Myocyte (in vitro differentiated cells): ENCODE measurements around the gene SLC2A8. TPM values are rescaled to one million over a fixed set of nuclear protein-coding genes. Genes with fewer than 3 reads are reported as not detected.

Source experiments
- DNase-seq: peaks from one replicate; pipeline ENCODE4 v3.0.0-alpha.2; 2012; ENCODE audit warnings: low read depth
- total RNA-seq: library from RNA; depleted of rRNA; stranded (reverse); fragments of >200 nt; gene quantifications from 2 replicates; pipeline ENCODE4 v1.2.3, GENCODE V29; 2014

Gene SLC2A8
- total RNA-seq, 1 donor from 2014 or later = 18.8 TPM

DNA sequence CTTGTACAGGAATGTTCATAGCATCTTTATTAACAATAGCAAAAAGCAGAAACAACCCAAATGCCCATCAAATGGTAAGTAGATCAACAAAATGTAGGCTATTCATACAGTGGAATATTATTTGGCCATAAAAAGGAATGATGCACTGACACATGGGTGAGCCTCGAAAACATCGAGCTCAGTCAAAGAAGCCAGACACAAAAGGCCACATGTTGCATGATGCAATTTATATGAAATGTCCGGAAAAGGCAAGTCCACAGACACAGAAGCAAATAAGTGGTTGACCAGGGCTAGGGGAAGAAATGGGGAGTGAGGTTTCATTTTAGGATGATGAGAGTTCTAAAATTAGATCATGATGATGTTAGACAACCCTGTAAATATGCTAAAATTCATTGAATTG lies 16.5 kb upstream of the SLC2A8 start:
- no peak for DNase-seq

DNA sequence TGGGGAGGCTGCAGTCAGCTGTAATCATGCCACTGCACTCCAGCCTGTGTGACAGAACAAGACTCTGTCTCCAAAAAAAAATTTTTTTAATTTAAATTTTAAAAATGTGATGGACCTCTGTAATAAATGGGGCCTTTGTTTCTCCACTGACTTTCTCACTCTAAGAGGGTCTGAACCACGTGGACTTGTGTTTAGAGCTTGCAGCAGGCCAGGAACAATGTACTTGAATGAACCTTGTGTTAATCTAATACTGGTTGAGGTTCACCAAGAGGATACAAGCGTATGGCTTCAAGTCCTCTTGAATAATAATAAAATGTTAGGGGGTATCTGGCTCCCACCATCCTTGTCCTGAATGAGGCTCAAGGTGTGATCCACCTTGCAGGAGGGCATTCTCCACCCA lies 14.4 kb upstream of the SLC2A8 start:
- DNase-seq = no peak

DNA sequence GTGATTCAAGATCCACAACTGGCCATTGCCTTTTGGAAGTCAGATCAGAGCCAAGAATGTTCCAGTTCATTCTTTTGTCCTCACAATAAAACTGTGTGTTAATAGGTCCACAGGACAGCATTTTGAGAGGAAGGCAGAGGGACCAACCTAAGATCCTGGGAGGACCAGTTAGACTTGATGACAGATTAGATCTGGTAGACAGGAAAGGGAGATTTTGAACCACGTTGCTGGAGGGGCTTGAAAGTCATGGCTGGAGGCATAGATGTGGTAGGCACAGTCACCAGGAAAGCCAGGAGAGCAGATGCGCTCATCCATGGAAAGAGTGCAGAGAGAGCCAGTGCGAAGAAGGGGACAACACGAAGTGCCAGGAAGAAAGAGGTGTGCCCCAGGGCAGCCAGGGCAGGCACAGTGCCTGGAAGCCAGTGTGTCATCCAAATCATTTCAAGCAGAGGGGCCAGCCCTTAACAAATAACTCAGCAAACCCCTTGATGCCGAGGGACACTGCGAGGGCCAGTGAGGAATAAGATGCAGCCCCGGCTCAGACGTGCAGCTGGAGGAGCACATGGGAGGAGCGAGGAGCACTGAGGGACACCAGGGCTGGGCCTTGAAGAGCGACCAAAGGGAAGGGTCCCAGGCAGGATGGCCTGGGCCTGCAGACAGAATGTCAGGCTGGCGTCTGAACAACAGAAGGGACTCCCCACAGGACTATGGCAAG lies 12.8 kb upstream of the SLC2A8 start:
- DNase-seq = no peak

DNA sequence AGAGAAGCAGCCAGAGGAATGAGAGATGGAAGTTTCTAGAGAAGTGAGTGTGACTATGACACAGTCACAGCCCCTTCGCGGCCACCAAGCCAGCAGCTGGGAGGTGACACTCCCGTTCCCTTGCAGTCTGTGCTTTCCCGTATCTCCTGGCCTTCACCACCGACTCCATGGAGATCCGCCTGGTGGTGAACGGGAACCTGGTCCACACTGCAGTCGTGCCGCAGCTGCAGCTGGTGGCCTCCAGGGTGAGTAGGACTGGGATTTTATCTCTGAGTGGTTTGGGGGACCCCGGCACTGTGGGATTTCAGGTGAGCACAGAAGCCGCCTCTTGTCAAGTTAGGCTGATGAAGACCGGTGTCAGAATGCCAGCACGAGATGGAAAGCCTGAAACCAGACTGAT lies 12.1 kb upstream of the SLC2A8 start:
- no peak for DNase-seq

DNA sequence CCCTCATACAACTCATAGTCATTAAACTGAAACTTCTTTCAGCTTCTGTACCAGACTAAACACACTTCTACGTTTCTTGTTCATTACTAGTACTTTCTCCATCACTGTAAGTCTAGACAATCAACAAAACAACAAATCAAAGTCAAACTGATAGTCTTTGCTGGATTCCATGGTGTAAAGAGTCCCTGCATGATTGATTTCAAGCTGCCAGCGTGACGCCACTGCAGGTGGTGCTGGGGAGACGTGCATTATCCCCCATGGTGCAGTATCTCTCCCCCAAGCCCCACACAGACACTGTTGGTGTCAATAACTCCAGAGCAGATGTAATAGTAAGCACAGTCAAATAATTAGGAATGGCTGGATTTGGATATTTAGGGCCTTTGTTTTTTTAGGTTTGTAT lies 10.7 kb upstream of the SLC2A8 start:
- DNase-seq = no peak

DNA sequence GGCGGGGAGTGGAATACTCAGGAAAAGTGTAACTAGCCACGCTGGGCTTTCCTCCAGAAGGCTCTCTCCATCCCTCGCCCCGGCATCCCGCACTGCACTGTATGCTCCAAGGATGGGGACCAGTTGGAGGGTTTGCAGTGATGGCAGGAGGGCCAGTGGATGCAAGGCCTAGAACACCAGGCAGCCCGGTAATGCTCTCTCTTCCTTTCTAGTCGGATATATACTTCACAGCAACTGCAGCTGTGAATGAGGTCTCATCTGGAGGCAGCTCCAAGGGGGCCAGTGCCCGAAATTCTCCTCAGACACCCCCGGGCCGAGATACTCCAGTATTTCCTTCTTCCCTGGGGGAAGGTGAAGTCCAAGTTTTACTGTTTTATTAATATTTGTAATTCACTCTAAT lies 10.0 kb upstream of the SLC2A8 start:
- DNase-seq = no peak

DNA sequence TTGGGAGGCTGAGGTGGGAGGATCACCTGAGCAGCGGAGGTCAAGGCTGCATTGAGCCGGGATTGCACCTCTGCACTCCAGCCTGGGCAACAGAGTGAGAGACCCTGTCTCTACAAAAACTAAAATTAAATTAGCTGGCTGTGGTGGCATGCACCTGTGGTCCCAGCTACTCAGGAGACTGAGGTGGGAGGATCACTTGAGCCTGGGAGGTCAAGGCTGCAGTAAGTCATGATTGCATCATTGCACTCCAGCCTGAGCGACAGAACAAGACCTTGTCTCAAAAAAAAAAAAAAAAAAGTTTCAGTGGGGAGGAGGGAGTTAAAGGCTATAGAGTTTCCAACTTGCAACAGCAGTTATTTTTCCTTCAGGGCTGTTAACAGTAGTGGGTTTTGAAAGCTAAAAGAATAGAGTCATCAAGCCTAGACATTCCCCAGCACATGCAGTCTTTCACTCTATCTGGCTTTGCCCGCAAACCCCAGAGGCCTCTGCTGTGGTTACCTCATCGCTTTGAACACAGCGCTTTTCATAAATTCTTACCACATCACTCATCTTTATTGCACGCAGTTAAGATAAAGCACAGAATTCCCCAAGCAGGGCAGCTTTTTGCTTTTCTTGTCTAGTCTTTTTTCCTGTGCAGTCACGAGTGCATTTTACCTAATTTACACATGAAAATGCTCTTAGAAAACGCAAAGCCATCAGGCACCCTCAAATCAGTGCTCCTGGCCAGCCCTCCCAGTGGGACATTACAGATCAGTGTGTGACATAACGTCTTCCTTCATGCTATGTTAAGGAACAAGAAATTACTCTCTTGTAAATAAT lies 8.7 kb upstream of the SLC2A8 start:
- peak; percentile 95 for DNase-seq

DNA sequence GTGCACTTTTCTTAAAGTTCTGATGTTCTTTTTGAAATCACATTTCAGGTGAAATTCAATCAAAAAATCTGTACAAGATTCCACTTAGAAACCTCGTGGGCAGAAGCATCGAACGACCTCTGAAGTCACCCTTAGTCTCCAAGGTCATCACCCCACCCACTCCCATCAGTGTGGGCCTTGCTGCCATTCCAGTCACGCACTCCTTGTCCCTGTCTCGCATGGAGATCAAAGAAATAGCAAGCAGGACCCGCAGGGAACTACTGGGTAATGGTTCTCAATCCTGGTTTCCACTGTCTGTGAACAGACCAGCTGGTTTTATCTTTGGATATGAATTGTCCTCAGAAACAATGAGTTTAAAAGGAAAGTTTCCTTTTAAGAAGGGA lies 8.1 kb upstream of the SLC2A8 start:
- DNase-seq = peak; percentile 31

DNA sequence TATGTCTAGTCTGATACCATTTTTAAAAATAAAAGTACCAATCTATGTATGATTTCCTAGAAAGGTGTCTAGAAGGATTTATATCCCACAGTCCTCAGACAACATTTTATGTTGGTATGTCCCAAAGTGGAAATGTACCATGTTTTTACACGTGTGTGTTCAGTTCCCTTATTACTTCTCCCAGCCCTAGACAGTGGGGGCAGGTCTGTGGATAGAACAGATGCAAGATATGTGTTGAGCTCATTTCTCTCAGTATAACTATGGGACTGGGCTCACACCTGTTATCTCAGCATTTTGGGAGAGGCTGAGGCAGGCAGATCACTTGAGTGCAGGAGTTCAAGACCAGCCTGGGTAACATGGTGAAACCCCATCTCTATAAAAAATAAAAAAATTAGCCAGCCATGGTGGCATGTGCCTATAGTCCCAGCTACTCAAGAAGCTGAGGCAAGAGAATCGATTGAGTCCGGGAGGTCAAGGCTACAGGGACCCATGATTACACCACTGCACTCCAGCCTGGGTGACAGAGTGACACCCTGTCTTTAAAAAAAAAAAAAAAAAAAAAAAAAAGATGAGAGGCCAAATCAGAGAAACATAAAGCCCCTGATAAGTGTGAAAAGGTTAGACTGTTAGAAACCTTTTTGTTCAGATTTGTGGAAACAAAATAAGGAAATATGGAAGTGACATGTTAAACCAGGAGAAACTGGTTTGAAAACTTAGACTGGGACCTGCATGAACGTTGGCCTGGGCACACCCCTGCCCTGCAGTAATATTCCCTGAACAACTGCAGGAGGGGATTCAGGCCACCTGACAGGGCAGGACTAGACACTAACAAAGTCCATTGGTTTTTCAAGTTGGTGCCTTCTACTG lies 7.4 kb upstream of the SLC2A8 start:
- DNase-seq = peak; percentile 65

DNA sequence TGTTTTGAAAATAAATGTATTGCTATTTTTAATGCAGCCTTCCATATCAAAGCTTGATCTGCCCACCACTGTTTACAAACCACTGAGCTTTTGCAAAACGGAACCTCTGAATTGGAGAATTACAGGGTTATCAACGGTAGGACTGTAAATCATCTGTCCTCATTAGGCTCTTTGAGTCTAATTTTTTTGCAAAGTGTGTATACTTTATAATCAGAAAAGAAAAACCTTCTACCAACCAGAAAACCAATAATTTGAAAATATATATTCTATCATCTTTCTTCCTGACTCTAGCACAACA lies 6.8 kb upstream of the SLC2A8 start:
- no peak for DNase-seq

DNA sequence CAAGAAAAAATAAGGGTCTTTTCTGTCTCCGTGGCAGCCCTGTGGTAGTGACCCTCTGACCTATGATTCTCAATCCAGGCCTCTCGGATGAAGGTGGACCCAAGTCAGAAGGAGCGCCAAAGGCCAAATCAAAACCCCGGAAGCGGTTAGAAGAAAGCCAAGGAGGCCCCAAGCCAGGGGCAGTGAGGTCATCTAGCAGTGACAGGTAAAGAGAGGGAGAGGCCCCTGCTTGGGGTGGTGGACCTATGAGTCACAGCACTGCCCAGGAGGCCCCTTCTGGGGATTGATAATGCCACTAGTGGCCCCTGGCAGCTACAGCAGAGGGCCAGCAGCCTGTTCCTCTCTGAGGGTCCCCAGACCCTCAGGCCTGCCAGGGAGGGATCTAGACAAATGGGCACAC lies 6.4 kb upstream of the SLC2A8 start:
- no peak for DNase-seq

DNA sequence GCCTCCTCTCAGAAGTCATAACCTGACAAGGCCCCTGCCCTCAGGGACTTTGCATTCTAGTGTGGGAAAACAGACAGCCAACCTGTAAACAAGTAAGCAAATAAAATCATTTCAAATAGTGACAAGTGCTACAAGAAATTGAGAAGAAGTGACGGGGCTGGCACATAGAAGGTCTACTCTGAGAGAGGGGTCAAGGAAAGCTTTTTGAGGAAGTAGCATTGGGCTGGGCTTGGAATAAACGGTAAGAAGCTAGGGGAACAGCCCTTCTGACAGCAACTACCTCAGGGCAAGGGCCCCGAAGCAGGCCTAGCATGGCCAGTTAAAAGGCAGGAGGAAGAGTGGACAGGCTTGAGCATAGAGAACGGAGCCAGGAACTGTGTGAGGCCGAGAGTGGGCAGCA lies 4.8 kb upstream of the SLC2A8 start:
- no peak for DNase-seq

DNA sequence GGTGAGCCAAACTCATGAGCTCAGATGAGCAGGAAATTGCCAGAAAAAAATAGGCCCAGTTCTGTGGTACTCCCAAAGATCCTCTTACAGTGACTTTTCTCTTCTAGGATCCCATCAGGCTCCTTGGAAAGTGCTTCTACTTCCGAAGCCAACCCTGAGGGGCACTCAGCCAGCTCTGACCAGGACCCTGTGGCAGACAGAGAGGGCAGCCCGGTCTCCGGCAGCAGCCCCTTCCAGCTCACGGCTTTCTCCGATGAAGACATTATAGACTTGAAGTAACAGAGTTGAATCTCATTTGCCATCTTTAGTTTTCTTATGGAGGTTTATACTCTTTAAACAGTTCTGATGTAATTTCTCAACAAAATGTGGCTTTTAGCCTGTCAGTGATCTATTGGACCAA lies 4.0 kb upstream of the SLC2A8 start:
- no peak for DNase-seq

DNA sequence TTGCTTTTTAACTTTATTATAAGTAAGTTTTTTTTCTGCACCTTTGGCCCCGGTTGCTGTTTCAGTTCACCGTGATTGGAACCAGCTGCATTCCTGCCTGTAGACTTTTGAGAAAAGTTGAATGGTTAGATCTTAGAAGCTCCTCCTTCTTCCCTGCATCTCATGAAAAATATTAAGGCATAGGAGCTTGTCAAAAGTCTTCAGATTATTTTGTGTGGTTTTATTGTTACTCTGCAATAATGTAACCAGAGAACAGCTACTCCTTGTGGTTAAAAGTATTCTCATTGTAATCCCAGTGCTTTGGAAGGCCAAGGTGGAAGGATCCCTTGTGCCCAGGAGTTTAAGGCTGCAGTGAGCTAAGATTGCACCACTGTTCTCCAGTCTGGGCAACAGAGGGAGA lies 3.3 kb upstream of the SLC2A8 start:
- peak; percentile 30 for DNase-seq

DNA sequence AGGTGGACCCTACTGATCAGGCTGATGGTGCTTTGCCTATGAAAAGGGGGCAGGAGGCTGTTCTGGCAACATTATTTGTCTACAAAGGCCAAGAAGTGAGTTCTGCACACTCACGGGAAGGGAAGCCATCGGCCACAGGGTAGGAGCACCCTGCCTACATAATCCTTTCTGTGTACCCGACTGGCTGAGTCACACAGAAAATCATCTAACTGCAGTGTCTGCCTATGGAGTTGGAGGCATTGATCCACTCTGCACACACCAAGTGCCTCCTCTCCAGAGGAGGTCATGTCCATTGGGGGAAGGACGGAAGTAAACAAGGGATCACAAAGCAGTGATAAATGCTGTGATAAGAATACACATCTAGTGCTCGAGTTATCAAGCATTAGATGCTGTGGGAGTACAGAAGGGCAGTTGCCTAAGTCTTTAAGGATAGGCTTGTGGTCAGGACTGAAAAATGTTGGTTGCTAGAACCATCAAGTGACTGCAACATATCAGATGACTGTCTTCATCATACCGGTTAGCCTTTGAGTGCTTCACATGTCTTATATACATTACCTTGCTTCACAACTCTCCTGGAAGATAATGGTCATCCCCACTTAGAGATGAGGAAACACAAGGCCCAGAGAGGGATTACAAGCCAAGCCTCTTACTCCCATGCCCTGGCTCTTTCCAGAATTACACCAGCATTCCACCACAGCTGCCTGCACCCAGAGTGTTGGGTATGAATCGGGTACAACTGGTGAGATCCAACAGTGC lies 1.3 kb upstream of the SLC2A8 start:
- DNase-seq = peak; percentile 43

DNA sequence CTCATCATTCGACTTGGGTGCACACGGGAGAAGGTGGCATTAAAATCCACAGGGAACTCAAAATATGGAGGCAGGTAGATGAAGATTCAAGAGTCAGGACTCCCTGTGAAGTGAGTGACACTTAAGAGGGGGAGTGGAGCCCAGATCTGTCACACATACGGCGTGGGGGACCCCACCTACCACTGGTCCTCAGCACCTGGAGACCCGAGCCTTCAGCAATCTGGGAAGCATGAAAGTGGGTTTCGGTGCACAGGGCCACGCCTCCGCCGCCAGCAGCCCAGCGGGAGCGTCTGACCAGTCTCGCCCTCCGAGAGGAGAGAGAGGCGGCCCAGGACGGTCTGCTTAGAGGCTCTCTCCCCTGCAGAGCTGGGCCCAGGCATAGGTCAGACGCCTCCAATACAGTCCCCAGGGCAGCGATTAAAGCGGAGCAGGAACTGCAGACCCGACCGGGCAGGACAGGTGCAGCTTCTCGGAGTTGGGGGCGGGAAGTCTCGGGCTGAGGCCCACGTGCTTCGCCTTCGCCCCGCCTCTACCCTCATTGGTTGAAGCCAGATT lies 639 bp upstream of the SLC2A8 start:
- DNase-seq = no peak

DNA sequence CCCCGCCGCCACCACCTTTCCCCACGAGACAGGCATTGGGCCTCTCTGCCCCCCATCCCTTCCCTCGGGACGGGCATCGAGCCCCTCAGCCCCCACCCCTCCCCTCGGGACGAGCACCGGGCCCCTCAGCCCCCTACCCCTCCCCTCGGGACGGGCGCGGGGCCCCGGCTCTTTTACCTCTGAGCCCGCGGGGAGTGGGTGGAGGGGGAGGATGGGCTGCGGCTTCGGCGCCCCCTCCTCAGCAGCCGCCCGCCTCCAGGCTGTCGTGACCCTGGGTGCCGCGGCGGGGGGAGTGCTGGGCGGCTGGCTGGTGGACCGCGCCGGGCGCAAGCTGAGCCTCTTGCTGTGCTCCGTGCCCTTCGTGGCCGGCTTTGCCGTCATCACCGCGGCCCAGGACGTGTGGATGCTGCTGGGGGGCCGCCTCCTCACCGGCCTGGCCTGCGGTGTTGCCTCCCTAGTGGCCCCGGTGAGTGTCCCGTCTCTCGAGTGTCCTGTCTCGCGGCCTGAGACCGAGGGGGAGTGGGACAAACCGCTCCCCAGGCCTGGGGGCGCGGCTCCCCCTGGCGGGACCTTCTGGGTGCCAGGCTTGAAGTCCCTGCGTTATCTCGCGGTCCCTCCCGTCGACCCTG lies 791 bp downstream of the SLC2A8 start:
- peak; percentile 70 for DNase-seq

DNA sequence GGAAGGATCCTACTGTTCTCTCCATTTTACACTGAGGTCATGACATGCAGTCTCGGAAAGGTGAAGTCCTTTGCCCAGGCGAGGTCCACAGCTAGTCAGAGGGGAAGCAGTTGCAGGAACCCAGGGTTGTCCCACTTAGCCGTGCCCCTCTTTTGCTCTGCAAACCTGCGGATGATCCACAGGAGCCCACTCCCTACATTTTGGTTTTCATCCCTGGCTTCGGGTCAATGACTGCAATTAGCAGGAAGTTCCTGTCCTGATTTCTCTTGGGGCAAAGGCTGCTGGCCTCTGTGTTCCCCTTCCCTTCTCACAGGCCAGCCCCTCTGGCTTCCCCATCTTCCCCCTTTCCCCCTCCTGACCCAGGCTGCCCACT lies 1.3 kb downstream of the SLC2A8 start:
- DNase-seq = no peak

DNA sequence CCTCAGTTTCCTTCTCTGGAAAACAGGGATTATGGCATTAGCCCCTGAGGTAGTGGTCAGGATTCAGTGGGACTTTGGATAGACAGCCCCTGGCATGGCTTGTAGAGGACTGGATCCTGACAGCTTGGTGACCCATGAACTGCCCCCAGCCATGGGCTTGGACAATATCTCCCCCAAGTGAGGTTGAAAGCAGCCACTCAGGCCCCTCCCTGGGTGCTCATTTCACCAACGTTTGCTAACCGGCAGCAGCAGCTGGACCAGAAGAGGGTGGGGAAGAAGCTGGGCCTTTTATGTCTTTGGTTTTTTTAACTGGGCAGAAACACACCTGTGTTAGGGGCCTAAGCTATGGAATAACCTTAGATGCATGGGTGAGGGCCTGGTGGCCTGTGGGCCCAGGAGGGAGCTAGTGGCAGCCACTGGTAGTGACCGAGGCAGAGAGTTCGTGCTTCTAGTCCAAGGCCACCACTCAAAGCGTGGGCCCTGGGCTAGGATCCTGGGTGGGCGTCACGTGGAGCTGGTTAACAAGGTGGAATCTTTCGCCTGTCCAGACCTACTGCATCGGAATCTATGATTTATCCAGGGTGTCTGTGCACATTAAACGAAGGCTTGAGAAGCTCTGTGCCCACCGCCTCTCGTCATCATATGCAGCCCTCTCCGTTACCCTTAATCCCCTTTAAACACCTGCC lies 1.9 kb downstream of the SLC2A8 start:
- no peak for DNase-seq

DNA sequence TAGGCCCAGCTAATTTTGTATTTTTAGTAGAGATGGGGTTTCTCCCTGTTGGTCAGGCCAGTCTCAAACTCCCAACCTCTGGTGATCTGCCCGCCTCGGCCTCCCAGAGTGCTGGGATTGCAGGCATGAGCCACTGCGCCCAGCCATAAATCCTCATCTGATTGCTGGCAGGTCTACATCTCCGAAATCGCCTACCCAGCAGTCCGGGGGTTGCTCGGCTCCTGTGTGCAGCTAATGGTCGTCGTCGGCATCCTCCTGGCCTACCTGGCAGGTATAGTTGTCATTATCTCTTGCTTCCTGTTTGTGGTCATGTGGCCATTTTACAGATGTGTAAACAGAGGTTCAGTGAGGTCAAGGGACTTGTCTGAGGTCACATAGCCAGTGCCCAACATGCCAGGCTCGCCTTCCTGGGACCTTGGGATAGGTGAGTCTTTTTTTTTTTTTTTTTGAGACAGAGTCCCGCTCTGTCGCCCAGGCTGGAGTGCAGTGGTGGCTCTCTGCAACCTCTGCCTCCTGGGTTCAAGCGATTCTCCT lies 2.8 kb downstream of the SLC2A8 start:
- no peak for DNase-seq
